ENCODE results near the gene USPL1. TPM values are rescaled to one million over a fixed set of nuclear protein-coding genes. Genes with fewer than 3 reads are reported as not detected.

Gene USPL1
- total RNA-seq, 1 donor from 2014 or later: 42.5 TPM

DNA sequence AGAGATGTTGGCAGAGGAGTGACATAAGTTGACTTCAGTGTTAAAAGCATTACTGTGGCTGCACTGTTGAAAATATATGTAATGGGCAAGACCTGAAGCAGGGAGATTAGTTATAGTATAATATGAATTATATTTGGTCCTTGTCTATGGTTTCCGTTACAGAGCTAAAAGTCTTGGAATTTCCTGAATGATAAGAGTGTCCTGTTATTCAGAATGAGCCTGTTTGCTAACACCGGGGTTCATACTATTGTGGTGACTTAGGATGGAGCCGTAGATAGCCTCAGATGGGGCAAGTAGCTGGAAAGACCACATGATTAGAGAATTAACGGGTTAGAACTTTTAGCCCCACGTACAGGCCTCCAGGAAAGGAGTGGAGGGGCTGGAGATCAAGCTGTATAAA, 5.7 kb downstream of the USPL1 start:
- Histone ChIP-seq H3F3A (ENCODE audit: low read depth) (no peaks in the 10 kb centered on the region), H3K4me3 (no peak overlapping the region), H2AFZ (replicated peaks) (no peak overlapping the region), H3K4me2 (no peak overlapping the region), H3K27me3 (no peaks in the 10 kb centered on the region), H4K20me1 (ENCODE audit: low read depth) (peaks cover 32% of the 10 kb centered on the region), H3K9me3 (ENCODE audit: low read depth) (no peaks in the 10 kb centered on the region), H3K79me2 (ENCODE audit: low read depth) (peaks cover 98% of the 10 kb centered on the region), H3K9ac (no peak overlapping the region), H3K4me1 (peaks cover 19% of the 10 kb centered on the region), H3K27ac (no peak overlapping the region), H3K36me3 (peaks cover 22% of the 10 kb centered on the region)
- Mint-ChIP-seq H3K4me3 (no peak overlapping the region), H3K4me1 (peaks cover 17% of the 10 kb centered on the region), H3K9me3 (no peaks in the 10 kb centered on the region), H3K36me3 (peaks cover 13% of the 10 kb centered on the region), H3K27ac (no peak overlapping the region), H3K27me3 (ENCODE audit: insufficient read depth, low read depth) (no peaks in the 10 kb centered on the region)
- DNase-seq (ENCODE audit: low spot score): no peak
- no peak for TF ChIP-seq EZH2 (IDR thresholded peaks at IDR 0.05)
- TF ChIP-seq, protein P1, sequence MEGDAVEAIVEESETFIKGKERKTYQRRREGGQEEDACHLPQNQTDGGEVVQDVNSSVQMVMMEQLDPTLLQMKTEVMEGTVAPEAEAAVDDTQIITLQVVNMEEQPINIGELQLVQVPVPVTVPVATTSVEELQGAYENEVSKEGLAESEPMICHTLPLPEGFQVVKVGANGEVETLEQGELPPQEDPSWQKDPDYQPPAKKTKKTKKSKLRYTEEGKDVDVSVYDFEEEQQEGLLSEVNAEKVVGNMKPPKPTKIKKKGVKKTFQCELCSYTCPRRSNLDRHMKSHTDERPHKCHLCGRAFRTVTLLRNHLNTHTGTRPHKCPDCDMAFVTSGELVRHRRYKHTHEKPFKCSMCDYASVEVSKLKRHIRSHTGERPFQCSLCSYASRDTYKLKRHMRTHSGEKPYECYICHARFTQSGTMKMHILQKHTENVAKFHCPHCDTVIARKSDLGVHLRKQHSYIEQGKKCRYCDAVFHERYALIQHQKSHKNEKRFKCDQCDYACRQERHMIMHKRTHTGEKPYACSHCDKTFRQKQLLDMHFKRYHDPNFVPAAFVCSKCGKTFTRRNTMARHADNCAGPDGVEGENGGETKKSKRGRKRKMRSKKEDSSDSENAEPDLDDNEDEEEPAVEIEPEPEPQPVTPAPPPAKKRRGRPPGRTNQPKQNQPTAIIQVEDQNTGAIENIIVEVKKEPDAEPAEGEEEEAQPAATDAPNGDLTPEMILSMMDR (IDR thresholded peaks at IDR 0.05): no peak
- TF ChIP-seq EZH2phosphoT487 (IDR thresholded peaks at IDR 0.05): no peak

DNA sequence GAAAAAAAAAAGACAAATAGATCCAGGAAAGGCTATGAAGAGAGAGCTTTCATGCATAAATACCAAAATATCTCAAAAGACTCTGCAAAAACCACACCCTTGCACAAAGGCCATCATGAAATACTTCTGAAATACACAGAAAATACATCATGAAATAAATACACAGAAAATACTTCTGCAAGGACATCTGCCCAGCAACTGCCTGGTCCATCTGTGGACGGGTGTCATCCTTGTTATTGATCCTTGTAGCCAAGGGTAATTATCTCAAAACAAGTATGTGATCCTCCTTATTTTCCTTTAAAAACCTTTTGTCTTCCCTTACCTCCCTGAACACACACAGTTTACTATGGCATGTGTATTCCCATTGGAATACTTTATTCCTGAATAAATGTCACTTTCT, 6.9 kb downstream of the USPL1 start:
- TF ChIP-seq, protein P1 (IDR thresholded peaks at IDR 0.05): no peak
- TF ChIP-seq EZH2 (IDR thresholded peaks at IDR 0.05) (no peak), EZH2phosphoT487 (IDR thresholded peaks at IDR 0.05) (no peak)
- Histone ChIP-seq H3K27ac (no peak overlapping the region), H3K4me2 (no peak overlapping the region), H3F3A (ENCODE audit: low read depth) (no peaks in the 10 kb centered on the region), H3K4me1 (peaks cover 12% of the 10 kb centered on the region), H3K79me2 (ENCODE audit: low read depth) (peaks cover 98% of the 10 kb centered on the region), H3K36me3 (peaks cover 22% of the 10 kb centered on the region), H3K4me3 (no peak overlapping the region), H2AFZ (replicated peaks) (no peak overlapping the region), H3K9me3 (ENCODE audit: low read depth) (no peaks in the 10 kb centered on the region), H3K27me3 (no peaks in the 10 kb centered on the region), H3K9ac (no peak overlapping the region), H4K20me1 (ENCODE audit: low read depth) (peaks cover 19% of the 10 kb centered on the region)
- Mint-ChIP-seq H3K9me3 (no peaks in the 10 kb centered on the region), H3K36me3 (peaks cover 15% of the 10 kb centered on the region), H3K27ac (no peak overlapping the region), H3K27me3 (ENCODE audit: insufficient read depth, low read depth) (peaks cover 1% of the 10 kb centered on the region), H3K4me3 (no peak overlapping the region), H3K4me1 (peaks cover 15% of the 10 kb centered on the region)
- DNase-seq (ENCODE audit: low spot score): no peak

DNA sequence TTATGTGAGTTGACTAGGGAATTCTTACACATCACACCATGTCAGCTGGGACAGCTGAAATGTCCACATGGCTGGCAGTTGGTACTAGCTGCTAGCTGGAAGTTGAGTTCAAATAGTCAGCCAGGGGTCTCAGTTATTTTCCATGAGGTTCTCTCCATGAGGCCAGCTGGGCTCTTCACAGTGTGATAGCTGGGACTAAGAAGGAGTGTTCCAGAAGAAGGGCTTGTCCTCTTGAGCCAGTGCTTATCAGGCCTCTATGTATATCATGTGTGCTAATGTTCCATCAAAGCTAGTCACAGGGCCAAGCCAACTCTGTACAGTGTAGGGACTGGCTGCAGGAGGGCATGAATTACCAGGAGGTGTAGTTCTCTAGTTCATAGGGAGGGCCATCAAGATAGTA, 11.8 kb downstream of the USPL1 start:
- Mint-ChIP-seq H3K27me3 (ENCODE audit: insufficient read depth, low read depth) (peaks cover 2% of the 10 kb centered on the region), H3K4me3 (no peak overlapping the region), H3K9me3 (peaks cover 4% of the 10 kb centered on the region), H3K27ac (no peak overlapping the region), H3K36me3 (peaks cover 30% of the 10 kb centered on the region), H3K4me1 (no peaks in the 10 kb centered on the region)
- no peak for DNase-seq (ENCODE audit: low spot score)
- Histone ChIP-seq H3K27me3 (no peaks in the 10 kb centered on the region), H3K4me3 (no peak overlapping the region), H4K20me1 (ENCODE audit: low read depth) (peaks cover 4% of the 10 kb centered on the region), H3K27ac (no peak overlapping the region), H3K9me3 (ENCODE audit: low read depth) (no peaks in the 10 kb centered on the region), H3K9ac (no peak overlapping the region), H3K4me1 (no peaks in the 10 kb centered on the region), H3K79me2 (ENCODE audit: low read depth) (peaks cover 95% of the 10 kb centered on the region), H2AFZ (replicated peaks) (no peak overlapping the region), H3F3A (ENCODE audit: low read depth) (no peaks in the 10 kb centered on the region), H3K36me3 (peaks cover 28% of the 10 kb centered on the region), H3K4me2 (no peak overlapping the region)
- TF ChIP-seq, protein P1 (IDR thresholded peaks at IDR 0.05): no peak
